GM18498 (cell line): ENCODE measurements around the gene DLG4.
"Not testable (repeated sequence)": the region's sequence is repeated elsewhere in the genome, so short reads cannot be mapped to it uniquely, and the experiment has no call there.

Source experiments
- ATAC-seq: cut with Tn5 transposase; IDR thresholded peaks from one replicate; pipeline ENCODE4 v1.9.1; 2021; ENCODE audit warnings: mild to moderate bottlenecking, moderate library complexity; ENCODE audit not compliant: unreplicated experiment

Gene DLG4

GRCh38 chr17:7190276-7190917 lies 29.2 kb downstream of the DLG4 start:
- ATAC-seq: no peak

- ATAC-seq: no peak
These were observed 33.4 kb downstream of the DLG4 start for GRCh38 chr17:7186241-7186640.

- ATAC-seq: no peak
These were observed 35.0 kb downstream of the DLG4 start for GRCh38 chr17:7184647-7185046.

GRCh38 chr17:7184091-7184488 lies 35.5 kb downstream of the DLG4 start:
- no peak for ATAC-seq

- no peak for ATAC-seq
These were observed 36.1 kb downstream of the DLG4 start for GRCh38 chr17:7183433-7184090.

- not testable (repeated sequence) for ATAC-seq
These were observed 37.5 kb downstream of the DLG4 start for GRCh38 chr17:7182101-7182500.

GRCh38 chr17:7179317-7180254 lies 40.0 kb downstream of the DLG4 start, which contains the start of gene ASGR1:
ASGR1 (minus strand) TSS chr17:7179370; CDS start chr17:7178563, 807 bp downstream.
- no peak for ATAC-seq

- no peak for ATAC-seq
These were observed 40.7 kb downstream of the DLG4 start for GRCh38 chr17:7178973-7179316.

- ATAC-seq: no peak
These were observed 41.6 kb downstream of the DLG4 start for GRCh38 chr17:7177954-7178477.

GRCh38 chr17:7177191-7177953 lies 42.3 kb downstream of the DLG4 start:
- ATAC-seq: no peak

- no peak for ATAC-seq
These were observed 42.8 kb downstream of the DLG4 start for GRCh38 chr17:7176841-7177190.

- no peak for ATAC-seq
These were observed 43.4 kb downstream of the DLG4 start for GRCh38 chr17:7176107-7176840.

GRCh38 chr17:7175330-7175733 lies 44.3 kb downstream of the DLG4 start:
- no peak for ATAC-seq

GRCh38 chr17:7174603-7175326 lies 44.9 kb downstream of the DLG4 start:
- ATAC-seq: no peak

- ATAC-seq: no peak
These were observed 45.7 kb downstream of the DLG4 start for GRCh38 chr17:7173687-7174602.

- ATAC-seq: not testable (repeated sequence)
These were observed 47.0 kb downstream of the DLG4 start for GRCh38 chr17:7172522-7173191.

- ATAC-seq: not testable (repeated sequence)
These were observed 50.1 kb downstream of the DLG4 start for GRCh38 chr17:7169565-7169908.
